Keratinocyte (primary cell): Measurements from ENCODE around the gene TUBB8. TPM values are rescaled to one million over a fixed set of nuclear protein-coding genes. Genes with fewer than 3 reads are reported as not detected.
"Not testable (repeated sequence)": the region's sequence is repeated elsewhere in the genome, so short reads cannot be mapped to it uniquely, and the experiment has no call there.

ENCODE experiments used
- DNase-seq: peaks from one replicate; pipeline ENCODE4 v3.0.0-alpha.2; 2011; ENCODE audit warnings: low read depth, missing footprints, low spot score
- FAIRE-seq: peaks from 2 replicates; lab custom pipeline; 2011; peaks lifted over from hg19 to GRCh38; lab: Jason Lieb, UNC
- H2AFZ ChIP-seq: 2 replicates; pipeline ENCODE4 v1.6.0; 2012; ENCODE audit warnings: low read length, control low read depth, inconsistent platforms; ENCODE audit not compliant: control insufficient read depth
- H3K27ac ChIP-seq: 2 replicates; pipeline ENCODE4 v1.5.1; 2011; ENCODE audit warnings: low read length; ENCODE audit not compliant: control insufficient read depth, insufficient read depth
- H3K27me3 ChIP-seq: 3 replicates; pipeline ENCODE4 v1.6.0; 2011; ENCODE audit warnings: low read length; ENCODE audit not compliant: control insufficient read depth, insufficient read depth; ENCODE audit errors: extremely low read depth
- H3K36me3 ChIP-seq, 2 experiments: 2 replicates in 1 of 2; 3 replicates in 1 of 2; pipeline ENCODE4 v1.5.1; 2011; ENCODE audit warnings: low read length in 2 of 2, mild to moderate bottlenecking in 1 of 2; ENCODE audit not compliant: control insufficient read depth in 2 of 2, insufficient read depth in 2 of 2; ENCODE audit errors: extremely low read depth in 1 of 2
- H3K4me1 ChIP-seq: 3 replicates; pipeline ENCODE4 v1.5.1; 2011; ENCODE audit warnings: low read length; ENCODE audit not compliant: control insufficient read depth, insufficient read depth; ENCODE audit errors: extremely low read depth
- H3K4me2 ChIP-seq: 3 replicates; pipeline ENCODE4 v1.6.0; 2011; ENCODE audit warnings: low read depth, low read length; ENCODE audit not compliant: control insufficient read depth, insufficient read depth; ENCODE audit errors: extremely low read depth
- H3K4me3 ChIP-seq, 3 experiments: fragments of 200-600 bp in 1 of 3; sonication (generic) in 1 of 3; 2 replicates in 2 of 3; 3 replicates in 1 of 3; pipeline ENCODE4 v1.5.1; 2011 to 2016; ENCODE audit warnings: low read length in 3 of 3, mild to moderate bottlenecking in 3 of 3, control low read depth in 2 of 3, inconsistent platforms in 1 of 3, low read depth in 1 of 3, mixed read lengths in 1 of 3, mixed run types in 1 of 3, moderate library complexity in 1 of 3; ENCODE audit not compliant: control insufficient read depth in 2 of 3, insufficient read depth in 2 of 3; ENCODE audit errors: extremely low read depth in 1 of 3
- H3K79me2 ChIP-seq: 2 replicates; pipeline ENCODE4 v1.6.0; 2012; ENCODE audit warnings: low read length; ENCODE audit not compliant: control insufficient read depth, insufficient read depth
- H3K9ac ChIP-seq: 3 replicates; pipeline ENCODE4 v1.6.0; 2011; ENCODE audit warnings: low read length; ENCODE audit not compliant: control insufficient read depth, insufficient read depth; ENCODE audit errors: extremely low read depth
- H3K9me1 ChIP-seq: 3 replicates; pipeline ENCODE4 v1.6.0; 2011; ENCODE audit warnings: low read length; ENCODE audit not compliant: control insufficient read depth, insufficient read depth; ENCODE audit errors: extremely low read depth
- H3K9me3 ChIP-seq: 2 replicates; pipeline ENCODE4 v1.5.1; 2012; ENCODE audit warnings: low read depth, low read length; ENCODE audit not compliant: control insufficient read depth
- H4K20me1 ChIP-seq: 3 replicates; pipeline ENCODE4 v1.6.0; 2011; ENCODE audit warnings: low read length; ENCODE audit not compliant: control insufficient read depth, insufficient read depth; ENCODE audit errors: extremely low read depth
- dilution Hi-C: fragments of 300-500 bp; cut with MboI; formaldehyde crosslinking; loops from one replicate; pipeline ENCODE4 v1.7.0; 2020; ENCODE audit warnings: low sequenced_read_pairs; ENCODE audit not compliant: extremely low pct_ligation_motif_present
- polyA plus RNA-seq, 5 experiments: library from polyadenylated mRNA; depleted of rRNA in 3 of 5; stranded (reverse) in 3 of 5; stranded (forward) in 1 of 5; unstranded in 1 of 5; fragments of >200 nt; gene quantifications; 1 replicate in 1 of 5; 2 replicates in 3 of 5; 3 replicates in 1 of 5; pipeline versions ENCODE4 v1.2.1 to v1.2.3, GENCODE V29; 2011 to 2012; ENCODE audit warnings: missing spikeins in 2 of 5, low read depth in 1 of 5, low replicate concordance in 1 of 5

The TUBB8 gene
- polyA plus RNA-seq, 1 donor (not counting 4 experiments of a cell fraction or from before 2014, with no cell fraction given): 0.10 TPM

- dilution Hi-C loops, DNase-seq, H4K20me1 ChIP-seq, H3K36me3 ChIP-seq, H3K27ac ChIP-seq, H3K9me1 ChIP-seq, FAIRE-seq, H3K4me2 ChIP-seq, H3K4me3 ChIP-seq, H3K27me3 ChIP-seq, H2AFZ ChIP-seq, H3K4me1 ChIP-seq, H3K9ac ChIP-seq, H3K9me3 ChIP-seq, H3K79me2 ChIP-seq: not testable (repeated sequence)
Observed at GRCh38 chr10:10261-10971, 38.7 kb downstream of the TUBB8 start.

Other genes with a start within 250 kb of the TUBB8 start
- 21.9 to 36.1 TPM (median 33.6 TPM) in 3 replicates for gene ZMYND11, start 86.2 kb upstream of the TUBB8 start, polyA plus RNA-seq